A549 (cell line): ENCODE data around the gene RNF214. TPM values are rescaled to one million over a fixed set of nuclear protein-coding genes. Genes with fewer than 3 reads are reported as not detected.

Experiments
- ATAC-seq, 2 experiments: fragments of 200-7000 bp in 1 of 2; fragments of >200 bp in 1 of 2; cut with Nextera tagmentation in 1 of 2; cut with Tn5 transposase in 1 of 2; 3 replicates each; pipeline versions ENCODE4 v1.8.0 to v1.9.1; 2018 to 2020; ENCODE audit warnings: mild to moderate bottlenecking in 1 of 2, moderate library complexity in 1 of 2
- CTCF ChIA-PET: fragments of 300-600 bp; sonication (Branson Sonifier 250); formaldehyde crosslinking; extraction: SDS; loops from one replicate; lab custom pipeline; 2021; ENCODE audit warnings: antibody characterized with exemption, inconsistent platforms; lab: Yijun Ruan, JAX
- POLR2A ChIA-PET: fragments of 350-600 bp; formaldehyde crosslinking; extraction: SDS; loops from one replicate; lab custom pipeline; 2021; ENCODE audit warnings: antibody characterized with exemption, inconsistent platforms; lab: Yijun Ruan, JAX
- DNase-seq, 2 experiments: peaks; one replicate each; pipeline versions ENCODE4 v3.0.0 to v3.0.0-alpha.2; 2011 to 2016; ENCODE audit warnings: low read depth in 1 of 2, low spot score in 1 of 2
- FAIRE-seq: peaks from 2 replicates; lab custom pipeline; 2011; peaks lifted over from hg19 to GRCh38; lab: Jason Lieb, UNC
- H3K27ac ChIP-seq, 2 experiments: fragments of >200 bp; sonication (Bioruptor Twin); formaldehyde crosslinking; 3 replicates each; pipeline ENCODE4 v1.5.1; 2016 to 2017
- H3K4me1 ChIP-seq: fragments of >200 bp; sonication (Bioruptor Twin); formaldehyde crosslinking; 3 replicates; pipeline ENCODE4 v1.6.1; 2016
- H3K4me2 ChIP-seq: fragments of >200 bp; sonication (Bioruptor Twin); formaldehyde crosslinking; 3 replicates; pipeline ENCODE4 v1.6.1; 2016
- H3K4me3 ChIP-seq: fragments of >200 bp; sonication (Bioruptor Twin); formaldehyde crosslinking; 3 replicates; pipeline ENCODE4 v1.5.1; 2016
- H3K9me3 ChIP-seq: fragments of >200 bp; sonication (Bioruptor Twin); formaldehyde crosslinking; 3 replicates; pipeline ENCODE4 v1.6.1; 2016
- CTCF ChIP-seq: fragments of >200 bp; sonication (Bioruptor Twin); formaldehyde crosslinking; IDR thresholded peaks from 3 replicates; pipeline ENCODE4 v1.5.1; 2016
- EHMT2 ChIP-seq: fragments of 200-600 bp; sonication (generic); IDR thresholded peaks from 2 replicates; pipeline ENCODE4 v1.6.1; 2016; ENCODE audit warnings: antibody characterized with exemption, low read depth, mild to moderate bottlenecking, moderate library complexity
- ESRRA ChIP-seq: fragments of 150-350 bp; IDR thresholded peaks from 2 replicates; pipeline ENCODE4 v1.6.1; 2014; ENCODE audit warnings: mild to moderate bottlenecking, low read length, borderline replicate concordance
- FOSB ChIP-seq: fragments of 250-450 bp; sonication (Bioruptor Pico); IDR thresholded peaks from 2 replicates; pipeline ENCODE4 v1.5.0; 2020; ENCODE audit warnings: mild to moderate bottlenecking, moderate library complexity
- FOSL2 ChIP-seq, 2 experiments: fragments of 450-650 bp in 1 of 2; fragments of >200 bp in 1 of 2; sonication (Bioruptor Twin) in 1 of 2; formaldehyde crosslinking; IDR thresholded peaks; 2 replicates each; pipeline versions ENCODE4 v1.5.0 to v1.6.1; 2016 to 2020; ENCODE audit warnings: mild to moderate bottlenecking in 1 of 2, moderate library complexity in 1 of 2
- GATA3 ChIP-seq: IDR thresholded peaks from 2 replicates; pipeline ENCODE4 v1.6.1; 2012; ENCODE audit warnings: borderline replicate concordance
- MAZ ChIP-seq: fragments of 150-350 bp; IDR thresholded peaks from 2 replicates; pipeline ENCODE4 v1.6.1; 2014; ENCODE audit warnings: antibody characterized with exemption, low read depth, low read length, borderline replicate concordance
- NPAS2 ChIP-seq: fragments of 250-450 bp; sonication (Bioruptor Pico); IDR thresholded peaks from 2 replicates; pipeline ENCODE4 v1.8.0; 2022; ENCODE audit warnings: mild to moderate bottlenecking, moderate library complexity, borderline replicate concordance
- NR3C1 ChIP-seq: fragments of >200 bp; sonication (Bioruptor Twin); formaldehyde crosslinking; IDR thresholded peaks from 3 replicates; pipeline ENCODE4 v1.6.1; 2017
- RAD21 ChIP-seq, 2 experiments: fragments of >200 bp in 1 of 2; sonication (Bioruptor Twin) in 1 of 2; formaldehyde crosslinking in 1 of 2; IDR thresholded peaks in 1 of 2; conservative IDR thresholded peaks in 1 of 2; 2 replicates in 1 of 2; 3 replicates in 1 of 2; pipeline ENCODE4 v1.6.1; 2012 to 2018; ENCODE audit warnings: inconsistent platforms in 1 of 2
- REST ChIP-seq: fragments of 200-600 bp; sonication (generic); IDR thresholded peaks from 2 replicates; pipeline ENCODE4 v1.6.1; 2016; ENCODE audit warnings: antibody characterized with exemption, mild to moderate bottlenecking, moderate library complexity
- SMC3 ChIP-seq: fragments of >200 bp; sonication (Bioruptor Twin); formaldehyde crosslinking; IDR thresholded peaks from 3 replicates; pipeline ENCODE4 v1.6.1; 2018; ENCODE audit warnings: inconsistent platforms
- SREBF2 ChIP-seq: fragments of 450-650 bp; IDR thresholded peaks from 2 replicates; pipeline ENCODE4 v1.6.1; 2014; ENCODE audit warnings: mild to moderate bottlenecking, moderate library complexity
- ZC3H11A ChIP-seq: fragments of 450-650 bp; IDR thresholded peaks from 2 replicates; pipeline ENCODE4 v1.6.1; 2014; ENCODE audit warnings: antibody characterized with exemption, mild to moderate bottlenecking
- WGBS: methylation state at CpG from one replicate; pipeline ENCODE4 v1.1.6; 2017; ENCODE audit errors: missing lambda C conversion rate; 5-methylcytosine and 5-hydroxymethylcytosine counted together
- polyA plus RNA-seq, 4 experiments: library from polyadenylated mRNA; depleted of rRNA in 3 of 4; stranded (reverse); fragments of >200 nt; fragmentation: RNase III in 1 of 4; extraction: RNeasy Plus Mini Kit Qiagen cat#74134 plus additional on column Dnase treatment in 1 of 4; gene quantifications; 2 replicates in 3 of 4; 3 replicates in 1 of 4; pipeline ENCODE4 v1.2.3, GENCODE V29; 2011 to 2017
- TF ChIP-seq, protein P1 (sequence below): fragments of >200 bp; sonication (Bioruptor Twin); formaldehyde crosslinking; IDR thresholded peaks from 2 replicates; pipeline ENCODE4 v1.6.1; 2016

Gene RNF214
- polyA plus RNA-seq, 2 of the 4 experiments (the other 2 are of a cell fraction) = 11.0 to 15.9 TPM

- Histone ChIP-seq H3K27ac (no peak overlapping the region), H3K4me2 (no peak overlapping the region; the same call in 2 of the 3 replicates), H3K9me3 (no peaks in the 10 kb centered on the region), H3K4me3 (no peak overlapping the region), H3K4me1 (peaks cover 8% of the 10 kb centered on the region)
- ChIA-PET POLR2A (no interaction called here), CTCF (interaction anchor here (0.5 to 2.3 kb wide), 4 partner anchors 8 to 708 kb away, joined by 3 to 13 read pairs (median 3); no protein-coding TSS in a partner anchor)
- ATAC-seq (peak; percentile 97 to 98), DNase-seq (peak; percentile 37 to 71), FAIRE-seq (no peak)
- TF ChIP-seq GATA3 = no peak
- 0 out of 3 replicates have a peak, but pooled peaks have one; percentile 12 for TF ChIP-seq CTCF
- no peak for TF ChIP-seq MAZ
- no peak for TF ChIP-seq NR3C1
- TF ChIP-seq REST = no peak
- TF ChIP-seq ESRRA = 0 out of 2 replicates have a peak, but pooled peaks have one; percentile 27
- TF ChIP-seq FOSB = no peak
- TF ChIP-seq SMC3 = no peak
- no peak for TF ChIP-seq NPAS2 (CRISPR knock-in tag)
- TF ChIP-seq, protein P1, sequence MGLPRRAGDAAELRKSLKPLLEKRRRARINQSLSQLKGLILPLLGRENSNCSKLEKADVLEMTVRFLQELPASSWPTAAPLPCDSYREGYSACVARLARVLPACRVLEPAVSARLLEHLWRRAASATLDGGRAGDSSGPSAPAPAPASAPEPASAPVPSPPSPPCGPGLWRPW = no peak
- TF ChIP-seq FOSL2 (IDR thresholded peaks at IDR 0.05) = no peak
- TF ChIP-seq FOSL2 (CRISPR knock-in tag; IDR thresholded peaks at IDR 0.05) = 0 out of 2 replicates have a peak, but pooled peaks have one; percentile 6
- no peak for TF ChIP-seq RAD21 (conservative IDR thresholded peaks at IDR 0.05 in 1 of 2, IDR thresholded peaks at IDR 0.05 in 1 of 2)
- WGBS = 42% methylated on average over 6 of the region's 6 CpGs
These were observed 6.8 kb downstream of the RNF214 start for GRCh38 chr11:117239295-117239694.

GRCh38 chr11:117248341-117248740 is 15.9 kb downstream of the RNF214 start:
- FAIRE-seq = no peak
- CTCF ChIA-PET = no interaction called here
- WGBS = 94% methylated on average over 4 of the region's 4 CpGs

More at GRCh38 chr11:117248341-117248740, 15.9 kb downstream of the RNF214 start:
- no peak for DNase-seq
- Histone ChIP-seq H3K27ac (no peak overlapping the region), H3K4me1 (no peaks in the 10 kb centered on the region), H3K9me3 (no peaks in the 10 kb centered on the region), H3K4me2 (no peak overlapping the region), H3K4me3 (no peak overlapping the region)
- POLR2A ChIA-PET = no interaction called here
- ATAC-seq = no peak
- TF ChIP-seq SREBF2 (no peak), EHMT2 (no peak), ZC3H11A (no peak), REST (no peak)
